ENCODE data around the gene ADGRG3. TPM values are rescaled to one million over a fixed set of nuclear protein-coding genes. Genes with fewer than 3 reads are reported as not detected.

Gene ADGRG3
- total RNA-seq, 1 experiment from 2014 or later: not detected

DNA sequence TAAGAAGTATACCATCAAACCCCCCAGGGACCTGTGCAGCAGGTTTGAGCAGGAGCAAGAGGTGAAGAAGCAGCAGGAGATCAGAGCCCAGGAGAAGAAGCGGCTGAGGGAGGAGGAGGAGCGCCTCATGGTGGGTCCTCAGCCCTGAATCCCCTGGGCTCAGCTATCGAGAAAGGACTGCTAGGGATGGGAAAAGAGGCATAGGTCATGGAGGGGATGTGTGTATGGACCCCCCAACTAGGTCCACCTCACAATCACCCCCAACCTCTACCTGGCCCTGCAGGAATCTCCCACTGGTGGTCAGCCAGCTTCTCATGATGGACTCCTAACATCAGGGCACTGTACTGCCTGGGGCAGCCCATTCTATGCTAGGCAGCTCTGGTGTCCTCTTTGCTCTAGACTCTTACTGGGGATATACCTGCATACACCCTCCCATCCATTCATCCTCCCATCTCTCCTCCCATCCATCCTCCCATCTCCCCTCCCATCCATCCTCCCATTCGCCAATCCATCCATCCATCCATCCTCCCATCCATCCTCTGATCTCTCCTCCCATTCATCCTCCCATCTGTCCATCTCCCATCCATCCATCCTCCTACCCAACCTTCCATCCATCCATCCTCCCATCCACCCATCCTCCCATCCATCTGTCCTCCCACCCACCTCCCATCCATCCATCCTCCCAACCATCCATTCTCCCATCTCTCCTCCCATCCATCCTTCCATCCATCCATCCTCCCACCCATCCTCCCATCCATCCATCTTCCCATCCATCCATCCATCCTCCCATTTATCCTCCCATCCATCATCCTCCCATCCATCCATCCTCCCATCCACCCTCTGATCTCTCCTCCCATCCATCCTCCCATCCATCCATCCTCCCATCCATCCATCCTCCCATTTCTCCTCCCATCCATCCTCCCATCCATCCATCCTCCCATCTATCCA, 37.1 kb downstream of the ADGRG3 start:
- TF ChIP-seq TCF7L2 (IDR thresholded peaks at IDR 0.05; ENCODE audit: borderline replicate concordance, extremely low read depth, insufficient read depth, insufficient read length) (no peak), SRF (IDR thresholded peaks at IDR 0.05; ENCODE audit: low read depth) (no peak), EZH2phosphoT487 (IDR thresholded peaks at IDR 0.05; ENCODE audit: borderline replicate concordance) (no peak), SIN3A (IDR thresholded peaks at IDR 0.05; ENCODE audit: low read depth) (no peak), POLR2A (IDR thresholded peaks at IDR 0.05; ENCODE audit: borderline replicate concordance, extremely low read depth, insufficient read depth, insufficient read length) (no peak), ZNF274 (IDR thresholded peaks at IDR 0.05; ENCODE audit: low read depth, low read length) (no peak)
- TF ChIP-seq, protein P1, sequence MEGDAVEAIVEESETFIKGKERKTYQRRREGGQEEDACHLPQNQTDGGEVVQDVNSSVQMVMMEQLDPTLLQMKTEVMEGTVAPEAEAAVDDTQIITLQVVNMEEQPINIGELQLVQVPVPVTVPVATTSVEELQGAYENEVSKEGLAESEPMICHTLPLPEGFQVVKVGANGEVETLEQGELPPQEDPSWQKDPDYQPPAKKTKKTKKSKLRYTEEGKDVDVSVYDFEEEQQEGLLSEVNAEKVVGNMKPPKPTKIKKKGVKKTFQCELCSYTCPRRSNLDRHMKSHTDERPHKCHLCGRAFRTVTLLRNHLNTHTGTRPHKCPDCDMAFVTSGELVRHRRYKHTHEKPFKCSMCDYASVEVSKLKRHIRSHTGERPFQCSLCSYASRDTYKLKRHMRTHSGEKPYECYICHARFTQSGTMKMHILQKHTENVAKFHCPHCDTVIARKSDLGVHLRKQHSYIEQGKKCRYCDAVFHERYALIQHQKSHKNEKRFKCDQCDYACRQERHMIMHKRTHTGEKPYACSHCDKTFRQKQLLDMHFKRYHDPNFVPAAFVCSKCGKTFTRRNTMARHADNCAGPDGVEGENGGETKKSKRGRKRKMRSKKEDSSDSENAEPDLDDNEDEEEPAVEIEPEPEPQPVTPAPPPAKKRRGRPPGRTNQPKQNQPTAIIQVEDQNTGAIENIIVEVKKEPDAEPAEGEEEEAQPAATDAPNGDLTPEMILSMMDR (IDR thresholded peaks at IDR 0.05 in 2 of 3, conservative IDR thresholded peaks at IDR 0.05 in 1 of 3; ENCODE audit: borderline replicate concordance in 1 of 3, insufficient read depth in 1 of 3, low read depth in 2 of 3, low read length in 2 of 3): no peak
- H3K9me2 ChIP-seq (ENCODE audit: insufficient read depth): no peaks in the 10 kb centered on the region
- intact Hi-C loops (cut with micrococcal nuclease): no loop called here
- no peaks in the 10 kb centered on the region for H4K20me1 ChIP-seq (ENCODE audit: insufficient read depth)
- H3K4me2 ChIP-seq (ENCODE audit: low read length): no peak overlapping the region
- H3K9ac ChIP-seq (ENCODE audit: low read length): no peak overlapping the region
- H3K4me1 ChIP-seq (ENCODE audit: control insufficient read depth in 1 of 2, insufficient read depth in 2 of 2, low read length in 2 of 2): no peaks in the 10 kb centered on the region
- no peaks in the 10 kb centered on the region for H3K36me3 ChIP-seq (ENCODE audit: control insufficient read depth in 1 of 2, insufficient read depth in 2 of 2, low read length in 2 of 2)
- no peak overlapping the region for H2AFZ ChIP-seq (ENCODE audit: low read depth, low read length, poor library complexity, severe bottlenecking)
- H3K9me3 ChIP-seq (ENCODE audit: control insufficient read depth in 1 of 2, insufficient read depth in 1 of 2, low read depth in 1 of 2, low read length in 2 of 2): no peaks in the 10 kb centered on the region
- BruUV-seq (replicated peaks): no TSS peak
- DNase-seq (ENCODE audit: low read depth, low spot score) (no peak), ATAC-seq (no peak)
- 0 out of 2 replicates have a peak, but pooled peaks cover 3% of the 10 kb centered on the region for H3K27me3 ChIP-seq (ENCODE audit: insufficient read depth, low read length)
- ChIA-PET POLR2A (no interaction called here), CTCF (no interaction called here), RAD21 (ENCODE audit: low non-redundant PET in 1 of 2, low total read pairs in 2 of 2, uncharacterized antibody in 2 of 2, unreplicated experiment in 2 of 2) (no interaction called here)
- no peak overlapping the region for H3K4me3 ChIP-seq (replicated peaks in 1 of 2; ENCODE audit: low read depth in 1 of 2, low read length in 2 of 2)
- H3K79me2 ChIP-seq (ENCODE audit: insufficient read depth, low read length): no peaks in the 10 kb centered on the region
- no peak overlapping the region for H3K27ac ChIP-seq (ENCODE audit: low read depth, low read length)

Data from HCT116 (cell line).